Central memory CD8-positive, alpha-beta T cell (primary cell): Measurements from ENCODE around the gene SLC19A2.

Experiments used
- ATAC-seq: fragments of 150-1000 bp; cut with Tn5 transposase; replicated peaks from 2 replicates; pipeline ENCODE4 v1.10.0; 2022; ENCODE audit warnings: mild to moderate bottlenecking, moderate FRiP score, moderate number of reproducible peaks; ENCODE audit not compliant: poor library complexity, severe bottlenecking; ENCODE audit errors: extremely low read depth
- DNase-seq, 2 donors: peaks; one replicate each; pipeline ENCODE4 v3.0.0; 2021; ENCODE audit warnings: low spot score in 2 of 2
- H3K27ac Mint-ChIP-seq: one replicate; pipeline ENCODE4 v1.8.0; 2022; ENCODE audit warnings: low read depth, mild to moderate bottlenecking, moderate library complexity, mixed read lengths
- H3K27me3 Mint-ChIP-seq: one replicate; pipeline ENCODE4 v1.8.0; 2022; ENCODE audit warnings: mixed read lengths
- H3K36me3 Mint-ChIP-seq: one replicate; pipeline ENCODE4 v1.8.0; 2022; ENCODE audit warnings: mild to moderate bottlenecking, moderate library complexity, mixed read lengths; ENCODE audit not compliant: insufficient read depth
- H3K4me1 Mint-ChIP-seq: one replicate; pipeline ENCODE4 v1.8.0; 2022; ENCODE audit warnings: mixed read lengths
- H3K4me3 Mint-ChIP-seq: one replicate; pipeline ENCODE4 v1.8.0; 2022; ENCODE audit warnings: mild to moderate bottlenecking, moderate library complexity, mixed read lengths
- H3K9me3 Mint-ChIP-seq: one replicate; pipeline ENCODE4 v1.8.0; 2022; ENCODE audit warnings: mixed read lengths

SLC19A2 gene

GRCh38 chr1:169483500-169483966 lies 2.2 kb downstream of the SLC19A2 start:
- peaks cover 1% of the 10 kb centered on the region for H3K36me3 Mint-ChIP-seq
- no peaks in the 10 kb centered on the region for H3K27me3 Mint-ChIP-seq
- ATAC-seq (no peak), DNase-seq (no peak)
- peaks cover 44% of the 10 kb centered on the region for H3K4me1 Mint-ChIP-seq
- H3K4me3 Mint-ChIP-seq = peak overlapping the region; percentile 6
- no peaks in the 10 kb centered on the region for H3K9me3 Mint-ChIP-seq
- no peak overlapping the region for H3K27ac Mint-ChIP-seq

- no peak for DNase-seq
- Mint-ChIP-seq H3K27ac (no peak overlapping the region), H3K9me3 (no peaks in the 10 kb centered on the region), H3K36me3 (peaks cover 1% of the 10 kb centered on the region), H3K4me1 (peaks cover 25% of the 10 kb centered on the region), H3K4me3 (no peak overlapping the region), H3K27me3 (no peaks in the 10 kb centered on the region)
- ATAC-seq = no peak
Observed at GRCh38 chr1:169479363-169480066, 6.2 kb downstream of the SLC19A2 start.

GRCh38 chr1:169478094-169478672 lies 7.6 kb downstream of the SLC19A2 start:
- H3K36me3 Mint-ChIP-seq = peaks cover 1% of the 10 kb centered on the region
- no peaks in the 10 kb centered on the region for H3K9me3 Mint-ChIP-seq
- DNase-seq = no peak
- H3K4me3 Mint-ChIP-seq = no peak overlapping the region
- peaks cover 13% of the 10 kb centered on the region for H3K4me1 Mint-ChIP-seq
- ATAC-seq = no peak
- no peaks in the 10 kb centered on the region for H3K27me3 Mint-ChIP-seq
- H3K27ac Mint-ChIP-seq = no peak overlapping the region

DNA sequence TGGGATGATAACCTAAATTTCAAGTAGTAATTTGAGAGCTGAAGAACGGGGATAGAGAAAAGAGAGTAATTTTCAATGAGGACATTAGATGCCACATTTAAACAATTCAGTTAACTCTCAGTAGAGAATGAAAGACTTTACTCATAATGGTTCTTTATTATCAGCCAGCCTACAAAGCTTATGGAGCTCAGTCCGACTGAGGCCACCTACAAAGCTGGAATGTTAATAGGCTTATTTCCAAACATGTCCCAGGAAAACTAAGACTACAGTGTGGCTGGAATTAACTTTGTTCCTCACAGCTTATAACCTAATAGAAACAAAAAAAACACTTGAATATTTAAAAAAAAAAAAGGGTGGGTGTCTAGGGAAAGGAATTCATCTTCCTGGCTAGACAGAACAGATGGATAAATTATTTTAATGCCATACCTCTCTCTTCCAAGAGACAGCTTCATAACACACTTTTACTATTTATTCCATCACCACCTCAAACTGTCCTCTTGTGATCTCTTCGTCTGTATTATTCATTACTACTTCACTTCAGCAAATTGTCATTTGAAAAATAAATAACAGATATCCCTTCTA lies 9.8 kb downstream of the SLC19A2 start:
- Mint-ChIP-seq H3K9me3 (no peaks in the 10 kb centered on the region), H3K36me3 (peaks cover 1% of the 10 kb centered on the region), H3K27ac (no peak overlapping the region), H3K4me1 (peaks cover 3% of the 10 kb centered on the region), H3K4me3 (no peak overlapping the region), H3K27me3 (no peaks in the 10 kb centered on the region)
- ATAC-seq = no peak
- DNase-seq = no peak

- H3K27me3 Mint-ChIP-seq = no peaks in the 10 kb centered on the region
- DNase-seq = no peak
Observed at GRCh38 chr1:169474302-169474995, 11.3 kb downstream of the SLC19A2 start.

DNA sequence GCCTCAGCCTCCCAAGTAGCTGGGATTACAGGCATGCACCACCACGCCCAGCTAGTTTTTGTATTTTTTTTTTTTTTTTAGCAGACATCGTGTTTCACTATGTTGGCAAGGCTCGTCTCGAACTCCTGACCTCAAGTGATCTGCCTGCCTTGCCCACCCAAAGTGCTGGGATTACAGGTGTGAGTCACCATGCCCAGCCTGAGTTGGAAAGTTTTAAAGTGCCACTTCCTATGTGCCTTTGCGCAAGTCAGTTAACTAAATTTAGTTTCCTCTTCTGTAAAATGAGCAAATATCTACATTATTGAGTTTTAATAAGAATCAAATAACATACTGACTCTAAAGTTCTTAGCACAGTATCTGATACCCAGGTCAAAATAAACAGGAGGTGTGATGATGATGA lies 12.4 kb downstream of the SLC19A2 start:
- H3K4me3 Mint-ChIP-seq = no peak overlapping the region
- no peaks in the 10 kb centered on the region for H3K27me3 Mint-ChIP-seq
- no peaks in the 10 kb centered on the region for H3K9me3 Mint-ChIP-seq
- ATAC-seq = no peak
- H3K27ac Mint-ChIP-seq = no peak overlapping the region
- H3K4me1 Mint-ChIP-seq = no peaks in the 10 kb centered on the region
- no peaks in the 10 kb centered on the region for H3K36me3 Mint-ChIP-seq
- DNase-seq = no peak

More at GRCh38 chr1:169474302-169474995, 11.3 kb downstream of the SLC19A2 start:
- Mint-ChIP-seq H3K4me1 (no peaks in the 10 kb centered on the region), H3K9me3 (no peaks in the 10 kb centered on the region), H3K27ac (no peak overlapping the region), H3K36me3 (peaks cover 1% of the 10 kb centered on the region), H3K4me3 (no peak overlapping the region)
- ATAC-seq = no peak

DNA sequence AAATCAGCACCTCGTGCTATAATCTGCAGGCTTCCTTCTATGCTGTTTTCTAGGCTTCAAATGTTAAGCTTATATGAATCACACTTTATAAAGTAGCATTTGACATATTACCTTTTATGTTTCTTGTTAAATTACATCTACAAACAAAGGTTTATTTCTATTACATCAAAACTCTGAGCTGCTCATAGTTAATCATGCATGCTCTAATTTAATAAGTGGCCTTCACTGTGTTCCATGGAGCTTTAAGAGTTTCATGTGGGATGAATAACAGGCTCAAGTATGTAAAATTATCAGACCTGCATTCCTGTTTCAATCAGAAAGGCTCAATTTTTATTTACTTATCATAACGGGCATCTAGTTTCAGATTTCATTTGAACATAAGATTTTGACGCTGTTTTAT lies 13.0 kb downstream of the SLC19A2 start:
- Mint-ChIP-seq H3K4me1 (no peaks in the 10 kb centered on the region), H3K27me3 (no peaks in the 10 kb centered on the region), H3K9me3 (no peaks in the 10 kb centered on the region), H3K4me3 (no peak overlapping the region), H3K36me3 (no peaks in the 10 kb centered on the region), H3K27ac (no peak overlapping the region)
- no peak for DNase-seq
- no peak for ATAC-seq

DNA sequence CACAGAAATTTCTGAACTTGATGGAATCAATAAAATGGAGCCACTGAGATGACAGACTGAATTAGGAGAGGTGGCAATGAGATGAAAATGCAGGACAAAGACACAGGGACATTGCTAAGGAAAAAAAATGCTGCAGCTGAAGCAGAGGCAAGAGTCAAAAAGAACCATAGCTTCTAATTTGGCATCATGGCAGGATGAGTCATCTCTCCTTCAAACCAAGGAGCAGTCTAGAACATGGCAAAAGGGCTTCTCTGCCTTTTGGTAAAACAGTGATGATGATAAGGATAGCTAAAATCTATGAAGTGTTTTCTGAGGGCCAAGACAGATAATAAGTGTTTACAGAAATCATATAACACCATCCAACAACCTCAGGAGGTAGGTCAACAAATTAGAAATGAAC lies 16.8 kb downstream of the SLC19A2 start:
- Mint-ChIP-seq H3K27me3 (no peaks in the 10 kb centered on the region), H3K27ac (no peak overlapping the region), H3K9me3 (no peaks in the 10 kb centered on the region), H3K36me3 (peaks cover 2% of the 10 kb centered on the region), H3K4me1 (no peaks in the 10 kb centered on the region), H3K4me3 (no peak overlapping the region)
- no peak for ATAC-seq
- DNase-seq = no peak

- Mint-ChIP-seq H3K9me3 (no peaks in the 10 kb centered on the region), H3K4me1 (no peaks in the 10 kb centered on the region), H3K36me3 (peaks cover 2% of the 10 kb centered on the region), H3K27ac (no peak overlapping the region), H3K4me3 (no peak overlapping the region), H3K27me3 (no peaks in the 10 kb centered on the region)
- no peak for DNase-seq
- no peak for ATAC-seq
Observed at GRCh38 chr1:169466259-169467230, 19.2 kb downstream of the SLC19A2 start.

GRCh38 chr1:169465281-169465680 lies 20.5 kb downstream of the SLC19A2 start:
- Mint-ChIP-seq H3K9me3 (no peaks in the 10 kb centered on the region), H3K36me3 (peaks cover 2% of the 10 kb centered on the region), H3K27ac (no peak overlapping the region), H3K4me1 (peaks cover under 1% of the 10 kb centered on the region), H3K27me3 (no peaks in the 10 kb centered on the region), H3K4me3 (no peak overlapping the region)
- DNase-seq (no peak), ATAC-seq (no peak)

GRCh38 chr1:169462385-169462784 lies 23.4 kb downstream of the SLC19A2 start:
- H3K4me3 Mint-ChIP-seq = no peak overlapping the region
- H3K36me3 Mint-ChIP-seq = peaks cover 2% of the 10 kb centered on the region
- peaks cover 1% of the 10 kb centered on the region for H3K9me3 Mint-ChIP-seq
- H3K27me3 Mint-ChIP-seq = peaks cover 1% of the 10 kb centered on the region
- no peak overlapping the region for H3K27ac Mint-ChIP-seq
- H3K4me1 Mint-ChIP-seq = peaks cover 4% of the 10 kb centered on the region
- no peak for ATAC-seq
- no peak for DNase-seq
